IMR-90 (cell line): ENCODE results near the gene FOXI1. TPM values are rescaled to one million over a fixed set of nuclear protein-coding genes. Genes with fewer than 3 reads are reported as not detected.
"Not testable (repeated sequence)": the region's sequence is repeated elsewhere in the genome, so short reads cannot be mapped to it uniquely, and the experiment has no call there.

Experiments
- ATAC-seq: fragments of 200-7000 bp; cut with Tn5 transposase; 2 replicates; pipeline ENCODE4 v1.9.1; 2020; ENCODE audit warnings: low read depth, mild to moderate bottlenecking, moderate library complexity
- BruUV-seq: library from RNA; stranded (reverse); fragments of 400-500 nt; replicated peaks from 2 replicates; lab custom pipeline; 2021; lab: Mats Ljungman, UMichigan
- CTCF ChIA-PET: fragments of 300-600 bp; formaldehyde crosslinking; extraction: SDS; loops from one replicate; lab custom pipeline; 2021; ENCODE audit warnings: antibody characterized with exemption; lab: Yijun Ruan, JAX
- POLR2A ChIA-PET: fragments of 300-600 bp; sonication (Branson Sonifier 250); formaldehyde crosslinking; loops from one replicate; lab custom pipeline; 2022; ENCODE audit warnings: antibody characterized with exemption; ENCODE audit not compliant: unreplicated experiment; lab: Charles Lee
- DNase-seq: peaks from one replicate; pipeline ENCODE4 v3.0.0; 2013
- H2AFZ ChIP-seq: replicated peaks from 2 replicates; pipeline ENCODE3; 2013; ENCODE audit warnings: low read length, mild to moderate bottlenecking; ENCODE audit not compliant: poor library complexity
- H2AK5ac ChIP-seq: 2 replicates; pipeline ENCODE4 v1.6.1; 2013; ENCODE audit warnings: low read depth, low read length, inconsistent platforms
- H2AK9ac ChIP-seq: replicated peaks from 2 replicates; pipeline ENCODE3; 2013; ENCODE audit warnings: mild to moderate bottlenecking, low read depth, low read length, moderate library complexity; ENCODE audit not compliant: poor library complexity
- H2BK120ac ChIP-seq: 2 replicates; pipeline ENCODE4 v1.6.1; 2013; ENCODE audit warnings: low read depth, low read length, inconsistent platforms
- H2BK15ac ChIP-seq: 3 replicates; pipeline ENCODE4 v1.6.1; 2013; ENCODE audit warnings: low read depth, low read length, inconsistent platforms
- H2BK20ac ChIP-seq: 2 replicates; pipeline ENCODE4 v1.6.1; 2013; ENCODE audit warnings: low read depth, mild to moderate bottlenecking, inconsistent platforms, low read length, moderate library complexity
- H2BK5ac ChIP-seq: 2 replicates; pipeline ENCODE4 v1.6.1; 2013; ENCODE audit warnings: mild to moderate bottlenecking, low read depth, low read length, inconsistent platforms; ENCODE audit not compliant: poor library complexity, severe bottlenecking
- H3K14ac ChIP-seq: replicated peaks from 2 replicates; pipeline ENCODE4 v1.6.1; 2013; ENCODE audit warnings: low read depth, low read length, inconsistent platforms
- H3K18ac ChIP-seq: 2 replicates; pipeline ENCODE4 v1.6.1; 2013; ENCODE audit warnings: low read depth, low read length, control low read depth
- H3K23ac ChIP-seq: 2 replicates; pipeline ENCODE4 v1.6.1; 2013; ENCODE audit warnings: low read depth, low read length, inconsistent platforms
- H3K27ac ChIP-seq: 2 replicates; pipeline ENCODE4 v1.5.1; 2013; ENCODE audit warnings: mild to moderate bottlenecking, control low read depth, low read length; ENCODE audit not compliant: insufficient read depth
- H3K27me3 ChIP-seq: 2 replicates; pipeline ENCODE4 v1.6.1; 2013; ENCODE audit warnings: low read length; ENCODE audit not compliant: control insufficient read depth, insufficient read depth
- H3K36me3 ChIP-seq: 2 replicates; pipeline ENCODE4 v1.6.1; 2013; ENCODE audit warnings: low read length, mixed read lengths; ENCODE audit not compliant: control insufficient read depth, insufficient read depth
- H3K4ac ChIP-seq: 2 replicates; pipeline ENCODE4 v1.6.1; 2013; ENCODE audit warnings: low read depth, low read length, inconsistent platforms
- H3K4me1 ChIP-seq: 2 replicates; pipeline ENCODE4 v1.6.1; 2013; ENCODE audit warnings: low read length, mixed read lengths; ENCODE audit not compliant: control insufficient read depth, insufficient read depth
- H3K4me2 ChIP-seq: 2 replicates; pipeline ENCODE4 v1.6.1; 2013; ENCODE audit warnings: low read depth, mild to moderate bottlenecking, control low read depth, low read length, moderate library complexity
- H3K4me3 ChIP-seq: 2 replicates; pipeline ENCODE4 v1.5.1; 2013; ENCODE audit warnings: low read depth, mild to moderate bottlenecking, control low read depth, low read length, moderate library complexity; ENCODE audit not compliant: insufficient read depth
- H3K56ac ChIP-seq: 2 replicates; pipeline ENCODE4 v1.6.1; 2013; ENCODE audit warnings: low read length, inconsistent platforms; ENCODE audit not compliant: insufficient read depth; ENCODE audit errors: extremely low read depth
- H3K79me1 ChIP-seq, 2 experiments: 2 replicates each; pipeline ENCODE4 v1.6.1; 2013; ENCODE audit warnings: low read length in 2 of 2, inconsistent platforms in 1 of 2, low read depth in 1 of 2
- H3K9ac ChIP-seq: 2 replicates; pipeline ENCODE4 v1.6.1; 2013; ENCODE audit warnings: low read depth, low read length, control low read depth
- H3K9me1 ChIP-seq: 2 replicates; pipeline ENCODE4 v1.6.1; 2013; ENCODE audit warnings: low read length, inconsistent platforms; ENCODE audit not compliant: insufficient read depth
- H3K9me3 ChIP-seq: 2 replicates; pipeline ENCODE4 v1.6.1; 2013; ENCODE audit warnings: low read length; ENCODE audit not compliant: control insufficient read depth, insufficient read depth
- H4K20me1 ChIP-seq: 2 replicates; pipeline ENCODE4 v1.6.1; 2013; ENCODE audit warnings: low read length, inconsistent platforms; ENCODE audit not compliant: insufficient read depth
- H4K5ac ChIP-seq: 2 replicates; pipeline ENCODE4 v1.6.1; 2013; ENCODE audit warnings: mild to moderate bottlenecking, low read depth, low read length, control low read depth
- H4K8ac ChIP-seq, 2 experiments: 2 replicates each; pipeline ENCODE4 v1.6.1; 2013; ENCODE audit warnings: low read depth in 2 of 2, low read length in 2 of 2, control low read depth in 1 of 2, inconsistent platforms in 1 of 2
- H4K91ac ChIP-seq: 2 replicates; pipeline ENCODE4 v1.6.1; 2013; ENCODE audit warnings: low read depth, low read length, inconsistent platforms; ENCODE audit not compliant: insufficient read depth
- CEBPB ChIP-seq: IDR thresholded peaks from 2 replicates; pipeline ENCODE4 v1.6.1; 2012; ENCODE audit warnings: low read depth, low read length, improper control_type of control experiment
- FOS ChIP-seq: fragments of 150-350 bp; IDR thresholded peaks from 2 replicates; pipeline ENCODE4 v1.6.1; 2016; ENCODE audit warnings: low read depth, low read length
- NFE2L2 ChIP-seq: fragments of 150-350 bp; IDR thresholded peaks from 2 replicates; pipeline ENCODE4 v1.6.1; 2016; ENCODE audit warnings: low read depth, mild to moderate bottlenecking, low read length
- RCOR1 ChIP-seq: IDR thresholded peaks from 2 replicates; pipeline ENCODE4 v1.6.1; 2012; ENCODE audit warnings: mild to moderate bottlenecking, low read length, improper control_type of control experiment; ENCODE audit not compliant: insufficient replicate concordance
- WGBS, 2 experiments: methylation state at CpG; one replicate each; pipeline versions ENCODE4 v1.1.5 to v1.1.7; 2013; ENCODE audit warnings: missing lambda C conversion rate in 2 of 2; ENCODE audit not compliant: insufficient read length in 1 of 2; ENCODE audit errors: extremely low coverage in 2 of 2; 5-methylcytosine and 5-hydroxymethylcytosine counted together
- dilution Hi-C: fragments of 300-500 bp; cut with HindIII; formaldehyde crosslinking; loops from one replicate; pipeline ENCODE4 v1.14.3; 2018; ENCODE audit warnings: low sequenced_read_pairs; ENCODE audit not compliant: unreplicated experiment
- in situ Hi-C: fragments of 300-500 bp; cut with MboI; formaldehyde crosslinking; loops from 3 replicates; pipeline ENCODE4 v1.14.3; 2019; ENCODE audit warnings: low sequenced_read_pairs, inconsistent platforms, mixed read lengths
- intact Hi-C: fragments of 100-400 bp; cut with micrococcal nuclease; formaldehyde crosslinking; loops from 2 replicates; pipeline ENCODE4 v1.10.0; 2022
- polyA plus RNA-seq, 3 experiments: library from polyadenylated mRNA; depleted of rRNA; stranded (reverse); fragments of >200 nt; gene quantifications; 2 replicates each; pipeline ENCODE4 v1.2.3, GENCODE V29; 2012; ENCODE audit warnings: low replicate concordance in 1 of 3
- total RNA-seq: library from RNA; depleted of rRNA; stranded (reverse); fragments of >200 nt; gene quantifications from 2 replicates; pipeline ENCODE4 v1.2.3, GENCODE V29; 2012
- TF ChIP-seq, protein P1 (sequence below): fragments of 150-350 bp; IDR thresholded peaks from 2 replicates; pipeline ENCODE4 v1.6.1; 2016; ENCODE audit warnings: low read depth, mild to moderate bottlenecking, low read length, moderate library complexity, borderline replicate concordance
- TF ChIP-seq, protein P2 (sequence below): fragments of 150-350 bp; IDR thresholded peaks from 2 replicates; pipeline ENCODE4 v1.6.1; 2017; ENCODE audit warnings: mild to moderate bottlenecking, antibody characterized with exemption, low read length, low read depth

FOXI1 gene
- total and polyA plus RNA-seq, 2 of the 4 experiments (the other 2 are of a cell fraction) = not detected

DNA sequence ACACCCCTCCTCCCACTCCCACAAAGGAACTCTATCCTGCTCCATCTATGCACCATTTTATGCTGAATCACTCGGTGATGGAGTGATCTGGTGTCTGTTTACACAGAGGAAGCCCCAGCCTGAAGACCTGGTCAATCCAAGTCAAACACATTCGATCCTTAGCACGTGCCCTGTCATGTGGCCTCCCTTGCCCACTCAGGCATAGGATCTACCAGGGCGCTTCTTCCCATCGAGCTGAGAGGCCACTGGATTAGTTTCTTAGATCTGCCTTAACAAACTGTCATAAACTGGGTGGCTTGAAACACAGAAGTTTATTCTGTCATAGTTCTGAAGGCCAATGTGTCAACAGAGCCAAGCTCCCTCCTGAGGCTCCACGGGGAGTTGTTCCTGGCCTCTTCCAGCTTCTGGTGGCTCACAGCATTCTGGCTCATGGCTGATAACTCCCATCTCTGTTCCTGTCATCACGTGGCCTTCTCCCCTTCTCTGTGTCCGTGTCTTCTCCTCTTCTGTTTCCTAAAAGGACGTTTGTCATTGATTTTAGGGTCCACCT lies 34.2 kb downstream of the FOXI1 start:
- Histone ChIP-seq H4K8ac (no peak overlapping the region), H3K36me3 (no peaks in the 10 kb centered on the region), H3K56ac (no peak overlapping the region), H4K91ac (no peak overlapping the region), H2BK120ac (no peak overlapping the region), H3K9ac (no peak overlapping the region), H3K79me1 (no peaks in the 10 kb centered on the region), H3K23ac (no peak overlapping the region), H2AFZ (no peak overlapping the region), H3K4me2 (no peak overlapping the region), H3K9me3 (no peaks in the 10 kb centered on the region), H3K9me1 (no peaks in the 10 kb centered on the region), H2AK5ac (no peak overlapping the region), H2AK9ac (no peak overlapping the region), H2BK15ac (no peak overlapping the region), H4K5ac (no peak overlapping the region), H3K4me3 (no peak overlapping the region), H3K4ac (no peak overlapping the region), H3K27me3 (no peaks in the 10 kb centered on the region), H2BK5ac (no peak overlapping the region), H3K27ac (no peak overlapping the region), H4K20me1 (no peaks in the 10 kb centered on the region), H3K18ac (no peak overlapping the region), H3K14ac (no peak overlapping the region), H3K4me1 (no peaks in the 10 kb centered on the region), H2BK20ac (no peak overlapping the region)
- ATAC-seq = no peak
- in situ Hi-C loops = no loop called here
- WGBS, 2 experiments = 63% methylated on average over 7 of the region's 9 CpGs; no CpG with 5 or more reads in 1 of the 2 experiments
- dilution Hi-C loops = no loop called here
- intact Hi-C loops = no loop called here
- ChIA-PET CTCF (no interaction called here), POLR2A (interaction anchor here (0.5 kb wide), 1 partner anchor 38 kb away, joined by 3 read pairs; no protein-coding TSS in a partner anchor)
- TF ChIP-seq, protein P1, sequence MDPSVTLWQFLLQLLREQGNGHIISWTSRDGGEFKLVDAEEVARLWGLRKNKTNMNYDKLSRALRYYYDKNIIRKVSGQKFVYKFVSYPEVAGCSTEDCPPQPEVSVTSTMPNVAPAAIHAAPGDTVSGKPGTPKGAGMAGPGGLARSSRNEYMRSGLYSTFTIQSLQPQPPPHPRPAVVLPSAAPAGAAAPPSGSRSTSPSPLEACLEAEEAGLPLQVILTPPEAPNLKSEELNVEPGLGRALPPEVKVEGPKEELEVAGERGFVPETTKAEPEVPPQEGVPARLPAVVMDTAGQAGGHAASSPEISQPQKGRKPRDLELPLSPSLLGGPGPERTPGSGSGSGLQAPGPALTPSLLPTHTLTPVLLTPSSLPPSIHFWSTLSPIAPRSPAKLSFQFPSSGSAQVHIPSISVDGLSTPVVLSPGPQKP = no peak
- TF ChIP-seq NFE2L2 (no peak), CEBPB (no peak), RCOR1 (no peak), FOS (no peak)
- TF ChIP-seq, protein P2, sequence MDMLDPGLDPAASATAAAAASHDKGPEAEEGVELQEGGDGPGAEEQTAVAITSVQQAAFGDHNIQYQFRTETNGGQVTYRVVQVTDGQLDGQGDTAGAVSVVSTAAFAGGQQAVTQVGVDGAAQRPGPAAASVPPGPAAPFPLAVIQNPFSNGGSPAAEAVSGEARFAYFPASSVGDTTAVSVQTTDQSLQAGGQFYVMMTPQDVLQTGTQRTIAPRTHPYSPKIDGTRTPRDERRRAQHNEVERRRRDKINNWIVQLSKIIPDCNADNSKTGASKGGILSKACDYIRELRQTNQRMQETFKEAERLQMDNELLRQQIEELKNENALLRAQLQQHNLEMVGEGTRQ = no peak
- no TSS peak for BruUV-seq
- DNase-seq = no peak

DNA sequence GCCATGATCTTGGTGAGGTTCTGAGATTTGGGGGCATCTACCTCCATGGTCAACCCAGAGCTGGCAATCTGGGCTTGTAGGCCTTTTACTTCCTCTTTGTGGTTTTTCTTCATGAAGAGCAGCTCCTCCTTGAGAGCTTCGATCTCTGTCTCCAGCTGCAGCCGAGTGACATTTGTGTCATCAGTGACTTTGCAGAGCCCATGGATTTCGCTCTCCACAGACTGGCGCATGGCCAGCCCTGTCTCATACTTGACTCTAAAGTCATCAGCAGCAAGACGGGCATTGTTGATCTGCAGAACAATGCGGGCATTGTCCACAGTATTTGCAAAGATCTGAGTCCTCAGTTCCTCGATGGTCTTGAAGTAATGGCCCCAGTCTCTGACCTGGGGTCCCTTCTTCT lies 35.5 kb downstream of the FOXI1 start:
- H2AFZ ChIP-seq, CTCF ChIA-PET, DNase-seq, H4K91ac ChIP-seq, dilution Hi-C loops, H4K8ac ChIP-seq, H2BK5ac ChIP-seq, H2AK9ac ChIP-seq, H3K4ac ChIP-seq, H3K79me1 ChIP-seq, H3K9ac ChIP-seq, H2BK15ac ChIP-seq, POLR2A ChIA-PET, H3K56ac ChIP-seq, H3K27me3 ChIP-seq, H4K20me1 ChIP-seq, in situ Hi-C loops, H3K4me3 ChIP-seq, H3K9me3 ChIP-seq, BruUV-seq, ATAC-seq, H2AK5ac ChIP-seq, H3K36me3 ChIP-seq, H2BK20ac ChIP-seq, H3K23ac ChIP-seq, H2BK120ac ChIP-seq, H3K9me1 ChIP-seq, H3K18ac ChIP-seq, H4K5ac ChIP-seq, intact Hi-C loops, H3K4me2 ChIP-seq, H3K14ac ChIP-seq, H3K27ac ChIP-seq, H3K4me1 ChIP-seq: not testable (repeated sequence)
- WGBS, 2 experiments = 79% methylated on average over 6 of the region's 7 CpGs; no CpG with 5 or more reads in 1 of the 2 experiments
